ENCODE results near the gene EPN2.

Gene EPN2

DNA sequence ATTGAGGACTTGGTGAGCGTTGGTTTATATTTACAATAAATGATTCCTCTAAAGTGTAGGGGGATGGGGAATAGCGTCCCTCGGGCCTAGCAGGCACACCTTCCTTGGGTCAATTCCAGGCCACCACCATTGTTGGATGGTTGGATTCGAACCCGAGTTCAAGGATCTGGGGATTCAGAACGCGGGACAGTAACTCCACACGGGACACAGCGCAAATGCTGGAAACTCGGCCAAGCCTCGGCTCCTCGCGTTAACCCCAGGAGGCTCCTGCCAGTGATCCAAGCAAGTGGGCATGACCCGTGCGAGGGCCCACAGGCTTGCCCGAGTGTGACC is 124.7 kb downstream of the EPN2 start:
- H3K4me3 ChIP-seq (ENCODE audit: low read depth, low read length): peak overlapping the region; percentile 57
- TF ChIP-seq, protein P1, sequence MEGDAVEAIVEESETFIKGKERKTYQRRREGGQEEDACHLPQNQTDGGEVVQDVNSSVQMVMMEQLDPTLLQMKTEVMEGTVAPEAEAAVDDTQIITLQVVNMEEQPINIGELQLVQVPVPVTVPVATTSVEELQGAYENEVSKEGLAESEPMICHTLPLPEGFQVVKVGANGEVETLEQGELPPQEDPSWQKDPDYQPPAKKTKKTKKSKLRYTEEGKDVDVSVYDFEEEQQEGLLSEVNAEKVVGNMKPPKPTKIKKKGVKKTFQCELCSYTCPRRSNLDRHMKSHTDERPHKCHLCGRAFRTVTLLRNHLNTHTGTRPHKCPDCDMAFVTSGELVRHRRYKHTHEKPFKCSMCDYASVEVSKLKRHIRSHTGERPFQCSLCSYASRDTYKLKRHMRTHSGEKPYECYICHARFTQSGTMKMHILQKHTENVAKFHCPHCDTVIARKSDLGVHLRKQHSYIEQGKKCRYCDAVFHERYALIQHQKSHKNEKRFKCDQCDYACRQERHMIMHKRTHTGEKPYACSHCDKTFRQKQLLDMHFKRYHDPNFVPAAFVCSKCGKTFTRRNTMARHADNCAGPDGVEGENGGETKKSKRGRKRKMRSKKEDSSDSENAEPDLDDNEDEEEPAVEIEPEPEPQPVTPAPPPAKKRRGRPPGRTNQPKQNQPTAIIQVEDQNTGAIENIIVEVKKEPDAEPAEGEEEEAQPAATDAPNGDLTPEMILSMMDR (IDR thresholded peaks at IDR 0.05; ENCODE audit: borderline replicate concordance, insufficient read depth, low read depth, low read length): no peak

DNA sequence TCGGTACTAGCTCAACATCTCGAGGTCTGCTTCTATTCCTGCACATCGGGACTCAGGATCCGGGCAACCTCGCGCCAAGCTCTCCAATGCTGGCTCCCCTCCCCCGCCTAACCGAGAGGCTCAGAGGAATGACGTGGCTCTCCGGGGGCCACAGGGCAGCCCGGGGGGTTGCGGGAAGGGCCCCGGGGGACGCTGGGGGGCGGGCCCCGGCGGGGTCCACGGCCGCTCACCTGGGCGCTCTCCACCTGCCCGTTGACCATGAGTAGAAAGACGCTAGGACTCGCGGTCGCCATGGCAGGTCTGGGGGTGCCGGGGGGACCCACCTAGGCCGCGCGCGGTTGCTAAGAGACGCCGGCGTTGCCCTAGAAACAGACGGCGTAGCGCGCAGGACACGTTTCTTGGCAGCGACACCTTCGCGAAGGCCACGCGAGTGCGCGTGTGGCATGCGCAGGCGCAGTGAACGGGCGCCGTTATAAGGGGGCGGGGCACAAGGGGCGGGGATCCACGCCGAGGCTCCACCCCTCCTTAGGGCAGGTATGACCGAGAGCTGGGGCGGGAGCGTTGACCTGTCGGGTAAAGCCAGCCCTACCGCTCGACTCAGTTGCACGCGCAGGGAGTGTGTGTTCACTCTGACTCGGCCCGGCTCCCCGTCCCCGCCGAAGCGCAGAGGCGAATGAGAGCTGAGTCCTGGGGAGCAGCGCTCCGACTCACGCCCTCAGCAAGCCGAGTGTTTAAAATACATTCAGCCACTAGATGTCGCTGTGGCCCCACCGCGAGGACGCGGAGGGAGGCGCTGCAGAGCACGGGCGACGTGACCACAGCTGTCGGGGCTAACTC is 125.3 kb downstream of the EPN2 start, which contains the start of gene B9D1:
TSS of gene B9D1 (minus strand) at position 447 of the 837 bp plus-strand sequence. CDS start at position 293, 154 bp downstream.
- peak within 1 kb of the TSS; percentile 57 for H3K4me3 ChIP-seq (ENCODE audit: low read depth, low read length)
- TF ChIP-seq, protein P1 (IDR thresholded peaks at IDR 0.05; ENCODE audit: borderline replicate concordance, insufficient read depth, low read depth, low read length): peak; percentile 90

DNA sequence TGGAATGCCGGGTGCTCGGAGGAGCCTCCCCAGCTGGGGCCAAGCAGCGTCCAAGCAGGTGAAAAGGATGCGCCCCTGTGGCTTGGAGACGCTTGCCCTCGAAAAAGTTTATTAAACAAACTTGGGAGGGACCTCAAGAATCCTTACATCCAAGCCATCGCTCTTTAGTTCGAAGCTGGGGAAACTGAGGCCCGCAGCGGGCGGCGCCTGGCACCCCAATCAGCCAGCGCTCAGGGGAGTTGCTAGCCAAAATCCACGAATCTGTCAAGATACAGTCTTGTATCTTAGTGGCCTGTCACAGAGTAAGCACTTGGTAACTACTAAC is 125.9 kb downstream of the EPN2 start:
- TF ChIP-seq, protein P1 (IDR thresholded peaks at IDR 0.05; ENCODE audit: borderline replicate concordance, insufficient read depth, low read depth, low read length): no peak
- H3K4me3 ChIP-seq (ENCODE audit: low read depth, low read length): no peak overlapping the region

DNA sequence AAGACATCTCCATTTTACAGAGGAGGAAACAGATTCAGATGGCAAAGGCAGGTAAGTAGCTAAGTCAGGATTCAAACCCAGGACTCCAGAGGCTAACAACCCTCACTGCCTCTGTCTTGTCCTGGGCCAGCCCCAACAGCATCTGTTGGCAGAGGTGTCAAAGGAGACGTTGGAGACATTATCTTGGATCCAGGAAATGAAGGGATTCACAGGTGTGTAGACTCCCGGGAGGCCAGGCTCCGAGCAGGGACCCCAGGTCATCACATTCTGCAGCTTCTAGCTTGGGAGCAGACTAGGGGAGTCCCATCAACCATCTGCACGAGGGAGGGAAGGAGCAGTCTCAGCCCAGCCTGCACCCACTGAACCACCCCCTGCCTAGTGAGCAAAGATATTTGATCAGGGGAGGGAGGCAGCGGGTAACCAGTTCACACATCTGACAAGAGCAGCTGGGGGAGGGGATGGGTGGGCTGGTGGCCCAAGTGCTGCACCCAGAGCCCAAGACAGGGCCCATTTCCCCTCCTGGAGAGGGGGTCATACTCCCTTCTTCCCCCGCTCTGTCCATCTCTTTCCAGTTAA is 126.4 kb downstream of the EPN2 start:
- no peak overlapping the region for H3K4me3 ChIP-seq (ENCODE audit: low read depth, low read length)
- TF ChIP-seq, protein P1 (IDR thresholded peaks at IDR 0.05; ENCODE audit: borderline replicate concordance, insufficient read depth, low read depth, low read length): no peak

- H3K4me3 ChIP-seq (ENCODE audit: low read depth, low read length): no peak overlapping the region
- TF ChIP-seq, protein P1 (IDR thresholded peaks at IDR 0.05; ENCODE audit: borderline replicate concordance, insufficient read depth, low read depth, low read length): no peak
Measured at GRCh38 chr17:19364699-19365498, 127.7 kb downstream of the EPN2 start.

DNA sequence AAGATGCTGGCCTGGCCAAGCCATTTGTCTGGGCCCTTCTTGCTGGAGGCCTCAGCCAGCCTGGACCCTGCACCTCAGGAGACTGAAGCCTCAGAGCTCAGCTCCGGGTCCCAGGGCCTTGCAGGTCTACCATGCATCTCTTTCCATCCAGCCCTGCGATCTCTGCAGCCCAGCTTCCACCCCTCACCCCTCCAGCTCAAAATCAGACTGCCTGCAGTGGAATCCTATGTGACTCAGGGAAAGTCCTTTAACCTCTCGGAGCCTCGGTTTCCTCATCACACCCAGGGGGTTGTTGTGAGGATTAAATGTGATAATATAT is 128.3 kb downstream of the EPN2 start:
- H3K4me3 ChIP-seq (ENCODE audit: low read depth, low read length): no peak overlapping the region
- TF ChIP-seq, protein P1 (IDR thresholded peaks at IDR 0.05; ENCODE audit: borderline replicate concordance, insufficient read depth, low read depth, low read length): no peak
